Measurements from ENCODE around the gene PNN. TPM values are rescaled to one million over a fixed set of nuclear protein-coding genes. Genes with fewer than 3 reads are reported as not detected.

PNN gene
- total and polyA plus RNA-seq, 10 of the 15 experiments (the other 5 are each of a cell fraction or from before 2014, with no cell fraction given), result 44.2 to 166 (median 91.0) TPM

DNA sequence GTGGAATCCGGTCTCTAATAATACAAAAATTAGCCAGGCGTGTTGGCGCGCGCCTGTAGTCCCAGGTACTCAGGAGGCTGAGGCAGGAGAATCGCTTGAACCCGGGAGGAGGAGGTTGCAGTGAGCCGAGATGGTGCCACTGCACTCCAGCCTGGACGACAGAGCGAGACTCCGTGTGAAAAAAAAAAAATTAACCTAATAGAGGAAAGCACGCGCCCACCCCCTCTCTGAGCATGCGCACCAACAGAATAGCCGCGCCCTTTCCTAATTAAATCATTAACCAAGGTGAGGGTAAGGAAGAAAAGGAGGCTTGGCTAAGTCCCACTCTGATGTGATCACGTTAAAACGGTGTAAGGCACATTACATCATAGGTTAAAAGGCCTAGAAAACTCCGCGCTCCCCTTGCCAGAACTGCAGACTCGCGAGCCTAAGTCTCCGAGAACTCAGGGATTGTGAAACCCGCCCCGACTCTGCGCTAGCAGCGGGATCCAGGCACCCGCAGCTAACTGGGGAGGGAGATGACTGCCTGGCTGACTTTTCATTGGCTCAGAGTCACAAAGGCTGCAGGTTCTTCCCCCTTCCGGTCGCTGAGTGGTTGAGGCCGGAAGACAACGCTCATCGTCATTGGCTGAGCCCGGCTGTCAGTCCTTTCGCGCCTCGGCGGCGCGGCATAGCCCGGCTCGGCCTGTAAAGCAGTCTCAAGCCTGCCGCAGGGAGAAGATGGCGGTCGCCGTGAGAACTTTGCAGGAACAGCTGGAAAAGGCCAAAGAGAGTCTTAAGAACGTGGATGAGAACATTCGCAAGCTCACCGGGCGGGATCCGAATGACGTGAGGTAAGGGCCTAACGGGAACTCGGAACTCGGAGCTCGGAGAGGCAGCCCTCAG, at the start of gene PNN (continued):
- TF ChIP-seq ZNF592 (IDR thresholded peaks at IDR 0.05), result no peak
- peak; percentile 83; the same call in 2 of the 3 replicates for TF ChIP-seq POU2F2 (IDR thresholded peaks at IDR 0.05; ENCODE audit: borderline replicate concordance, low read depth, low read length)
- peak; percentile 64; the same call in 1 of the 2 replicates for TF ChIP-seq NFIC (IDR thresholded peaks at IDR 0.05; ENCODE audit: low read depth, low read length)
- peak; percentile 81 for TF ChIP-seq BRCA1 (IDR thresholded peaks at IDR 0.05; ENCODE audit: low read depth, low read length)
- peak; percentile 70; the same call in 1 of the 2 replicates for TF ChIP-seq ZNF384 (IDR thresholded peaks at IDR 0.05; ENCODE audit: borderline replicate concordance, low read depth, low read length)
- TF ChIP-seq POLR2AphosphoS2 (IDR thresholded peaks at IDR 0.05; ENCODE audit: low read depth, low read length), result peak; percentile 93
- TF ChIP-seq ZBED1 (IDR thresholded peaks at IDR 0.05; ENCODE audit: borderline replicate concordance), result 0 out of 2 replicates have a peak, but pooled peaks have one; percentile 52
- TF ChIP-seq BCL11A (IDR thresholded peaks at IDR 0.05; ENCODE audit: low read depth, low read length), result no peak; the same call in 1 of the 2 replicates
- peak; percentile 66 for TF ChIP-seq ESRRA (IDR thresholded peaks at IDR 0.05; ENCODE audit: low read length)
- peak; percentile 37; the same call in 1 of the 2 replicates for TF ChIP-seq CBX5 (IDR thresholded peaks at IDR 0.05; ENCODE audit: low read depth)
- peak; percentile 97 for TF ChIP-seq SKIL (IDR thresholded peaks at IDR 0.05; ENCODE audit: low read depth, poor library complexity, severe bottlenecking)
- TF ChIP-seq POLR2A (IDR thresholded peaks at IDR 0.05; ENCODE audit: low read depth, low read length), result peak; percentile 96
- peak; percentile 84; the same call in 1 of the 2 replicates for TF ChIP-seq CREM (IDR thresholded peaks at IDR 0.05; ENCODE audit: low read depth)
- TF ChIP-seq SP1 (IDR thresholded peaks at IDR 0.05; ENCODE audit: low read depth, low read length), result peak; percentile 100
- no peak for TF ChIP-seq EZH2 (IDR thresholded peaks at IDR 0.05; ENCODE audit: borderline replicate concordance, control insufficient read depth, low read depth, low read length)
- TF ChIP-seq, protein P1, sequence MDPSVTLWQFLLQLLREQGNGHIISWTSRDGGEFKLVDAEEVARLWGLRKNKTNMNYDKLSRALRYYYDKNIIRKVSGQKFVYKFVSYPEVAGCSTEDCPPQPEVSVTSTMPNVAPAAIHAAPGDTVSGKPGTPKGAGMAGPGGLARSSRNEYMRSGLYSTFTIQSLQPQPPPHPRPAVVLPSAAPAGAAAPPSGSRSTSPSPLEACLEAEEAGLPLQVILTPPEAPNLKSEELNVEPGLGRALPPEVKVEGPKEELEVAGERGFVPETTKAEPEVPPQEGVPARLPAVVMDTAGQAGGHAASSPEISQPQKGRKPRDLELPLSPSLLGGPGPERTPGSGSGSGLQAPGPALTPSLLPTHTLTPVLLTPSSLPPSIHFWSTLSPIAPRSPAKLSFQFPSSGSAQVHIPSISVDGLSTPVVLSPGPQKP (IDR thresholded peaks at IDR 0.05; ENCODE audit: low read depth, low read length), result peak; percentile 100
- TF ChIP-seq HCFC1 (IDR thresholded peaks at IDR 0.05; ENCODE audit: low read length), result peak; percentile 72
- TF ChIP-seq ZNF207 (IDR thresholded peaks at IDR 0.05; ENCODE audit: borderline replicate concordance), result peak; percentile 87; the same call in 1 of the 2 replicates
- TF ChIP-seq RB1 (IDR thresholded peaks at IDR 0.05; ENCODE audit: borderline replicate concordance), result peak; percentile 34; the same call in 1 of the 2 replicates
- TF ChIP-seq SPI1 (IDR thresholded peaks at IDR 0.05; ENCODE audit: borderline replicate concordance, insufficient read depth, low read depth, low read length), result no peak
- TF ChIP-seq YY1 (IDR thresholded peaks at IDR 0.05; ENCODE audit: low read depth, low read length), result peak; percentile 94

Data from GM12878 (cell line).